Esophagus squamous epithelium (tissue), 5 donors: ENCODE measurements around the gene PRLHR. TPM values are rescaled to one million over a fixed set of nuclear protein-coding genes. Genes with fewer than 3 reads are reported as not detected.

Experiments
- DNase-seq: peaks from one replicate; lab custom pipeline; 2025; lab: John Stamatoyannopoulos, UW
- H3K27ac ChIP-seq, 4 donors: fragments of 200-600 bp; sonication (generic); one replicate each; pipeline ENCODE4 v1.5.1; 2016 to 2019; ENCODE audit warnings: mild to moderate bottlenecking in 1 of 4
- H3K27me3 ChIP-seq, 4 donors: fragments of 200-600 bp; sonication (generic); 1 replicate in 3 of 4; 2 replicates in 1 of 4; pipeline versions ENCODE4 v1.5.1 to v1.6.0; 2017 to 2021; ENCODE audit warnings: antibody characterized with exemption in 1 of 4
- H3K36me3 ChIP-seq, 3 donors: fragments of 200-600 bp; sonication (generic); one replicate each; pipeline ENCODE4 v1.5.1; 2016 to 2019
- H3K4me1 ChIP-seq, 3 donors: fragments of 200-600 bp; sonication (generic); one replicate each; pipeline ENCODE4 v1.5.1; 2017 to 2019
- H3K4me3 ChIP-seq, 4 donors: fragments of 200-600 bp; sonication (generic); 1 replicate in 3 of 4; 2 replicates in 1 of 4; pipeline ENCODE4 v1.5.1; 2016 to 2019; ENCODE audit warnings: mild to moderate bottlenecking in 2 of 4, moderate library complexity in 1 of 4
- H3K9me3 ChIP-seq, 3 donors: fragments of 200-600 bp; sonication (generic); one replicate each; pipeline ENCODE4 v1.5.1; 2016 to 2019
- POLR2A ChIP-seq, 4 donors: fragments of 450-650 bp; IDR thresholded peaks; one replicate each; pipeline ENCODE4 v1.6.1; 2017; ENCODE audit warnings: antibody characterized with exemption in 4 of 4, mild to moderate bottlenecking in 4 of 4, moderate library complexity in 3 of 4
- WGBS, 2 donors: methylation state at CpG; one replicate each; pipeline ENCODE4 v1.1.5; 2018; 5-methylcytosine and 5-hydroxymethylcytosine counted together
- intact Hi-C: fragments of 100-400 bp; cut with DNase I; formaldehyde crosslinking; loops from one replicate; pipeline ENCODE4 v1.15.0; 2022
- total RNA-seq, 4 donors: library from RNA; depleted of rRNA; stranded (reverse); fragments of >200 nt; gene quantifications; one replicate each; pipeline ENCODE4 v1.1.0, GENCODE V29; 2016
- TF ChIP-seq, protein P1 (sequence below), 6 experiments: fragments of 450-650 bp in 4 of 6; fragments of 200-600 bp in 2 of 6; sonication (generic) in 2 of 6; IDR thresholded peaks; one replicate each; pipeline ENCODE4 v1.5.1; 2016 to 2019; ENCODE audit warnings: antibody characterized with exemption in 6 of 6, mild to moderate bottlenecking in 4 of 6, moderate library complexity in 4 of 6
- donor health status: DM: yes; HTN: yes; CAD: no.

The PRLHR gene
- total RNA-seq, 4 donors from 2014 or later = not detected

DNA sequence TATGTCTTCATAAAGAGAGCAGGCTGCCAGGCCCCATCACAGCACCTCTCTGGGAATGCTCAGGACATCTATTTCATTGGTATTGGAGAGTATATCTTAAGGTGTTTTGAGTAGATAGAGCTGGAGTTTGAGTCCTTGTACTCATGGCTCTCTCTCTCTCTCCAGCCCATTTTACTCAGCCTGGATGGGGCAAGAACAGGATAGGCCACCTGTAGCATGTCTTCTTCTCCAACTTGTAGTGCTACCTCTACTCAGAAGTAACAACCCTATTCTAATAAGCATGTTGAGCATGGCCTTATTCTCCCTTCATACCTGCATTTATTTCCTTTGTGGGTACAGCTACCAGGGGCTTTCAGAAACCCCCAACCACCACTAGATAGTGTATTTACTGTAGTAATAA, 21.9 kb downstream of the PRLHR start:
- Histone ChIP-seq H3K9me3 (no peaks in the 10 kb centered on the region), H3K27me3 (peaks cover 0 to 10% (median 0%) of the 10 kb centered on the region in 4 donors), H3K4me1 (peaks cover 0 to 37% (median 17%) of the 10 kb centered on the region in 3 donors), H3K36me3 (no peaks in the 10 kb centered on the region), H3K4me3 (no peak overlapping the region), H3K27ac (no peak overlapping the region)
- TF ChIP-seq POLR2A (IDR thresholded peaks at IDR 0.05) = no peak
- TF ChIP-seq, protein P1, sequence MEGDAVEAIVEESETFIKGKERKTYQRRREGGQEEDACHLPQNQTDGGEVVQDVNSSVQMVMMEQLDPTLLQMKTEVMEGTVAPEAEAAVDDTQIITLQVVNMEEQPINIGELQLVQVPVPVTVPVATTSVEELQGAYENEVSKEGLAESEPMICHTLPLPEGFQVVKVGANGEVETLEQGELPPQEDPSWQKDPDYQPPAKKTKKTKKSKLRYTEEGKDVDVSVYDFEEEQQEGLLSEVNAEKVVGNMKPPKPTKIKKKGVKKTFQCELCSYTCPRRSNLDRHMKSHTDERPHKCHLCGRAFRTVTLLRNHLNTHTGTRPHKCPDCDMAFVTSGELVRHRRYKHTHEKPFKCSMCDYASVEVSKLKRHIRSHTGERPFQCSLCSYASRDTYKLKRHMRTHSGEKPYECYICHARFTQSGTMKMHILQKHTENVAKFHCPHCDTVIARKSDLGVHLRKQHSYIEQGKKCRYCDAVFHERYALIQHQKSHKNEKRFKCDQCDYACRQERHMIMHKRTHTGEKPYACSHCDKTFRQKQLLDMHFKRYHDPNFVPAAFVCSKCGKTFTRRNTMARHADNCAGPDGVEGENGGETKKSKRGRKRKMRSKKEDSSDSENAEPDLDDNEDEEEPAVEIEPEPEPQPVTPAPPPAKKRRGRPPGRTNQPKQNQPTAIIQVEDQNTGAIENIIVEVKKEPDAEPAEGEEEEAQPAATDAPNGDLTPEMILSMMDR (IDR thresholded peaks at IDR 0.05) = no peak
- DNase-seq = no peak
- intact Hi-C loops = no loop called here

DNA sequence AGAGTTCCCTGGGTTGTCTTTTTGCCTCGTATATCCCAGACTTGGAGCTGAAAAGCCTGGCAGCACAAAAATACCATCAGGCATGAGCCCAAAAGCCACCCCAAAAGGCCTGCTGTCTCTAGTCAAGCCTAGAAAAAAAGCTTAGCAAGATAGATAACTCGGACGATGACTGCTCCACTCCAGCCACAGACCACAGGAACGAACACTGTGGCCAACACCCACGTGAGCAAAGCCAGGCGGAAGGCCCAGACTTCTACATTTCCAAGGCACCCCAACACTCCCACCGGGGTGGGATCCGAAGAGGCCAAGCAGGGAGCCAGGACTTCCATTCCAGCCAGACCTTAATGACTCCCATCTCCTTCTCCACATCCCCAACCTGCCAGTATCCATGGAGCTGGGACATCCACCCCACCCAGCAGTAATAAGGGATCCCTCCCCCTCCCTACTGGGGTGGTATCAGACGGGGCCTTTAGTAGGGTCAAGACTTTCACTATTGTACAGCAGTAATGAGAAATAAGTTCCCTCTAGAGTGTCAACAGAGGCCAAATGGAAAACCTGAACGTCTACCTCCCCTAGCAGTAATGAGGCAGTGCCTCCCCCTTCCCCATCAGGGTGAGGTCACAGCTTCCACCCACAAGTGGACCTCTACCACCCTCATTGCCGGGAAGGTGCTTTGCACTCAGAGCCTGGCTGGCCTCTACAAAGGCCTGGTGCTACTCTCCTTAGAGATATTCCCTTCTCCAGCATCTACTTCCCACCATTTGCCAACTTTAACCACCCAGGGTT, 23.0 kb downstream of the PRLHR start:
- Histone ChIP-seq H3K27me3 (peaks cover 0 to 10% (median 0%) of the 10 kb centered on the region in 4 donors), H3K36me3 (no peaks in the 10 kb centered on the region), H3K9me3 (no peaks in the 10 kb centered on the region), H3K27ac (peak overlapping the region in 2 of 4 donors; percentile 69 to 76), H3K4me3 (no peak overlapping the region), H3K4me1 (peaks cover 0 to 45% (median 18%) of the 10 kb centered on the region in 3 donors)
- 69 to 77% methylated on average over 11 of the region's 11 CpGs for WGBS, 2 donors
- TF ChIP-seq, protein P1 (IDR thresholded peaks at IDR 0.05) = no peak
- no peak for TF ChIP-seq POLR2A (IDR thresholded peaks at IDR 0.05)
- no peak for DNase-seq
- intact Hi-C loops = no loop called here

DNA sequence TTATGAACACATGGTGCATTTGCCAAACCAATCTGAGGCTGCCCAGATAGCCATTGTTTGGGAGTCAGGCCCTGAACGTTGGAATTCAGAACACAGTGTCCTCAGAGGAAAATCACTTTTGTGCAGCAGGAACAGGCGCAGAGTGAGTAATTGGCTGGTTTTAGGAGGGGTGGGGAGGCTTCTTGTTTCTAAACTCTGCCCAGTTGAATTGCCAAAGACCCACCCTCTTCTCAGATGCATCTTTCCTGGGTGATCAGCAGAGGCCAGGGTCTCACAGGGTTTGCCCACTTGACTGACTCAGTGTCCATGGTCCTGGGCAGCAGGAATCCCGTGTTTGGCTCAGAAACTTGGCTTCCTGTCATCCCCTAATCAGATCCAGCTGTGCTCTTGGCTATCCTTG, 24.3 kb downstream of the PRLHR start:
- DNase-seq = no peak
- Histone ChIP-seq H3K27me3 (no peaks in the 10 kb centered on the region), H3K4me1 (peaks cover 0 to 52% (median 18%) of the 10 kb centered on the region in 3 donors), H3K36me3 (no peaks in the 10 kb centered on the region), H3K4me3 (no peak overlapping the region), H3K27ac (peak overlapping the region in 3 of 4 donors; percentile 76 to 85 (median 80)), H3K9me3 (no peaks in the 10 kb centered on the region)
- TF ChIP-seq, protein P1 (IDR thresholded peaks at IDR 0.05) = no peak
- no peak for TF ChIP-seq POLR2A (IDR thresholded peaks at IDR 0.05)
- intact Hi-C loops = no loop called here
- 27 to 31% methylated on average over 3 of the region's 3 CpGs for WGBS, 2 donors

DNA sequence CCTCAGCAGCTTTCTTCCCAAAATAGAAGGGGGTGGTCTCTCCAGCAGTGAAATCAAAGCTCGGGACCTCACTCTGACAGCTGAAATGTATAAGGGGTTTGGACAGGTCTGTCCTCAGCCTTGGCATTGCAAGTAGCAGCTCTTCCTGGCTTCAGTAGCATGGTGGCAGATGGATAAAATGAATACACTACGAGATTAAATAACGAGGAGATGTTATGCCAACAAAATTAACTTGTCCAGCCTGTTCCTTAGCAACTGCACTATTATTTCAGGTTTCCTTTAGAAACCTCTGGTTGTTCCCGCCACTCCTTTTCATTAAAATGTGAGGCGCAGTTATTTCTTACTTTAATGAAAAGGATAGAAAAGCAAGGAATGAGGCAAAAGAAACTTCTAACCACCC, 24.9 kb downstream of the PRLHR start:
- Histone ChIP-seq H3K4me3 (no peak overlapping the region), H3K36me3 (no peaks in the 10 kb centered on the region), H3K27ac (peak overlapping the region; percentile 17 to 85 (median 78)), H3K4me1 (peaks cover 0 to 55% (median 18%) of the 10 kb centered on the region in 3 donors), H3K27me3 (no peaks in the 10 kb centered on the region), H3K9me3 (no peaks in the 10 kb centered on the region)
- intact Hi-C loops = no loop called here
- DNase-seq = no peak
- TF ChIP-seq, protein P1 (IDR thresholded peaks at IDR 0.05) = no peak
- no peak for TF ChIP-seq POLR2A (IDR thresholded peaks at IDR 0.05)
- WGBS, 2 donors = 25 to 40% methylated on average over 5 of the region's 5 CpGs

DNA sequence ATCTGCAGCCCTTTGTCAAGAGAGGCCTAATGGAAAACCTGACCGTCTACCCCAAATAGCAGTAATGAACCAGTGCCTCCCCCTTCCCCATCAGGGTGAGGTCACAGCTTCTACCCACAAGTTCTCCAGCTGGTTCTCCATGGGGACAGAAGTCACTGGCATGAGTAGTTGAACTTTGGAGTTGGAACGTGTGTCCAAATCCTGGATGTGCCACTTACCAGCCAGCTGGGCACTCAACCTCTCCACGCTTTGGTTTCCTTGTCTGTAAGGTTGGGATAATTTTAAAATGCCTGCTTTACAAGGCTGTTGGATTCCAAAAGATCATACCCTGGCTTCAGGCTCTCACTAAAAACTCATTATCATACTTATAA, 25.6 kb downstream of the PRLHR start:
- WGBS, 2 donors = 81 to 89% methylated on average over 3 of the region's 3 CpGs
- TF ChIP-seq POLR2A (IDR thresholded peaks at IDR 0.05) = no peak
- Histone ChIP-seq H3K36me3 (no peaks in the 10 kb centered on the region), H3K4me3 (no peak overlapping the region), H3K4me1 (peaks cover 0 to 55% (median 18%) of the 10 kb centered on the region in 3 donors), H3K9me3 (no peaks in the 10 kb centered on the region), H3K27ac (peak overlapping the region; percentile 39 to 85 (median 78)), H3K27me3 (no peaks in the 10 kb centered on the region)
- DNase-seq = no peak
- intact Hi-C loops = loop anchor here (5.0 kb wide), 1 partner anchor 152 kb away; no protein-coding TSS in a partner anchor
